ENCODE results near the gene PGC.
"Not testable (repeated sequence)": the region's sequence is repeated elsewhere in the genome, so short reads cannot be mapped to it uniquely, and the experiment has no call there.

The PGC gene

GRCh38 chr6:41775293-41775882, 28.2 kb upstream of the PGC start:
- DNase-seq (ENCODE audit: low read depth), result no peak

- DNase-seq (ENCODE audit: low read depth), result no peak
These were observed 27.6 kb upstream of the PGC start for GRCh38 chr6:41774841-41775240.

GRCh38 chr6:41771058-41771983, 24.1 kb upstream of the PGC start:
- no peak for DNase-seq (ENCODE audit: low read depth)

GRCh38 chr6:41770381-41771057, 23.3 kb upstream of the PGC start:
- DNase-seq (ENCODE audit: low read depth), result no peak

- no peak for DNase-seq (ENCODE audit: low read depth)
These were observed 22.2 kb upstream of the PGC start for GRCh38 chr6:41769376-41769775.

GRCh38 chr6:41768545-41769308, 21.5 kb upstream of the PGC start:
- DNase-seq (ENCODE audit: low read depth), result no peak

- no peak for DNase-seq (ENCODE audit: low read depth)
These were observed 20.1 kb upstream of the PGC start for GRCh38 chr6:41767112-41767833.

- not testable (repeated sequence) for DNase-seq (ENCODE audit: low read depth)
These were observed 19.0 kb upstream of the PGC start for GRCh38 chr6:41766043-41766664.

GRCh38 chr6:41763470-41763869, 16.3 kb upstream of the PGC start:
- DNase-seq (ENCODE audit: low read depth), result no peak

GRCh38 chr6:41759905-41760579, 12.8 kb upstream of the PGC start:
- DNase-seq (ENCODE audit: low read depth), result no peak

GRCh38 chr6:41759106-41759904, 12.1 kb upstream of the PGC start:
- no peak for DNase-seq (ENCODE audit: low read depth)

GRCh38 chr6:41758641-41759035, 11.4 kb upstream of the PGC start:
- no peak for DNase-seq (ENCODE audit: low read depth)

- DNase-seq (ENCODE audit: low read depth), result no peak
These were observed 10.9 kb upstream of the PGC start for GRCh38 chr6:41757931-41758640.

- DNase-seq (ENCODE audit: low read depth), result no peak
These were observed 10.1 kb upstream of the PGC start for GRCh38 chr6:41757271-41757670.

- DNase-seq (ENCODE audit: low read depth), result no peak
These were observed 9.2 kb upstream of the PGC start for GRCh38 chr6:41756354-41756753.

GRCh38 chr6:41755895-41756294, 8.7 kb upstream of the PGC start:
- DNase-seq (ENCODE audit: low read depth), result no peak

GRCh38 chr6:41750374-41750773, 3.2 kb upstream of the PGC start:
- DNase-seq (ENCODE audit: low read depth), result no peak

GRCh38 chr6:41748542-41748941, 1.3 kb upstream of the PGC start:
- no peak for DNase-seq (ENCODE audit: low read depth)

GRCh38 chr6:41748102-41748477, 893 bp upstream of the PGC start:
- no peak for DNase-seq (ENCODE audit: low read depth)
